OCI-LY3 (cell line): ENCODE results near the gene SHROOM2.
"Not testable (repeated sequence)": the region's sequence is repeated elsewhere in the genome, so short reads cannot be mapped to it uniquely, and the experiment has no call there.

Experiments
- H2AFZ ChIP-seq: fragments of 200-600, 300-600 bp; shearing (Covaris generic); 2 replicates; pipeline ENCODE4 v1.6.0; 2014; ENCODE audit warnings: antibody characterized with exemption, low read depth, low read length
- H3K27ac ChIP-seq: fragments of 200-600, 300-600 bp; sonication (generic); 2 replicates; pipeline ENCODE4 v1.5.1; 2014; ENCODE audit warnings: mild to moderate bottlenecking, low read length, moderate library complexity, mixed read lengths
- H3K27me3 ChIP-seq: fragments of 200-600, 300-600 bp; sonication (generic); 2 replicates; pipeline ENCODE4 v1.6.1; 2014; ENCODE audit warnings: low read depth, low read length, mixed read lengths
- H3K36me3 ChIP-seq: fragments of 200-600, 300-600 bp; sonication (generic); replicated peaks from 2 replicates; pipeline ENCODE3; 2014; ENCODE audit warnings: low read depth, low read length, mixed read lengths
- H3K4me1 ChIP-seq: fragments of 300-600, 200-600 bp; sonication (generic); 2 replicates; pipeline ENCODE4 v1.6.1; 2014; ENCODE audit warnings: low read length, mixed read lengths
- H3K4me2 ChIP-seq: fragments of 200-600, 300-600 bp; sonication (generic); 2 replicates; pipeline ENCODE4 v1.6.1; 2014; ENCODE audit warnings: low read length, mixed read lengths
- H3K4me3 ChIP-seq: fragments of 300-600, 200-600 bp; sonication (generic); 2 replicates; pipeline ENCODE4 v1.5.1; 2014; ENCODE audit warnings: antibody characterized with exemption, mild to moderate bottlenecking, low read length, moderate library complexity
- H3K79me2 ChIP-seq: fragments of 300-600, 200-600 bp; shearing (Covaris generic); 2 replicates; pipeline ENCODE4 v1.6.1; 2014; ENCODE audit warnings: mild to moderate bottlenecking, low read length, mixed read lengths
- H3K9ac ChIP-seq: fragments of 300-600, 200-600 bp; shearing (Covaris generic); 2 replicates; pipeline ENCODE4 v1.6.0; 2014; ENCODE audit warnings: mild to moderate bottlenecking, low read length, moderate library complexity
- H3K9me3 ChIP-seq: fragments of 200-600, 300-600 bp; shearing (Covaris generic); 2 replicates; pipeline ENCODE4 v1.6.1; 2014; ENCODE audit warnings: low read length, mixed read lengths; ENCODE audit not compliant: insufficient read depth
- H4K20me1 ChIP-seq: fragments of 200-600, 300-600 bp; sonication (generic); 2 replicates; pipeline ENCODE4 v1.6.1; 2016; ENCODE audit warnings: low read length, mixed read lengths; ENCODE audit not compliant: insufficient read depth
- EZH2phosphoT487 ChIP-seq: fragments of 200-600 bp; shearing (Covaris generic); IDR thresholded peaks from 2 replicates; pipeline ENCODE4 v1.6.1; 2018; ENCODE audit warnings: antibody characterized with exemption, mixed run types, low read depth
- TF ChIP-seq, protein P1 (sequence below): fragments of 200-600, 300-600 bp; sonication (generic); IDR thresholded peaks from 2 replicates; pipeline ENCODE4 v1.5.1; 2014; ENCODE audit warnings: antibody characterized with exemption, low read length, low read depth

The SHROOM2 gene

DNA sequence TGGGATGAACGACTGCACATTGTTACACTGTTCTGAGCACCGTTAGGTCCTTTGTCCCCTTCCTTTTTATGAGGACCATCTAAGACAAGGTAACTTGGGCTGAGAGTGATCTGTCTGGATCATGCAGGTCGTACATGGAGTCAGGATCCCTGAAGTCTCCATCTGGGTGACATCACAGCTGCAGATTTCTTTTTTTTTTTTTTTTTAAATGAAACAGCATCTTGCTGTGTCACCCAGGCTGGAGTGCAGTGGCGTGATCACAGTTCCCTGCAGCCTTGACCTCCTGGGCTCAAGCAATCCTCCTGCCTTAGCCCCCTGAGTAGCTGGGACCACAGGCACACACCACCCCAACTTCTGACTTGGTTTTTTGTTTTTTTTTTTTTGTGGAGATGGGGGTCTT is 16.5 kb downstream of the SHROOM2 start:
- no peaks in the 10 kb centered on the region for H3K27me3 ChIP-seq
- H3K4me2 ChIP-seq: no peak overlapping the region
- no peaks in the 10 kb centered on the region for H4K20me1 ChIP-seq
- no peaks in the 10 kb centered on the region for H3K79me2 ChIP-seq
- TF ChIP-seq, protein P1, sequence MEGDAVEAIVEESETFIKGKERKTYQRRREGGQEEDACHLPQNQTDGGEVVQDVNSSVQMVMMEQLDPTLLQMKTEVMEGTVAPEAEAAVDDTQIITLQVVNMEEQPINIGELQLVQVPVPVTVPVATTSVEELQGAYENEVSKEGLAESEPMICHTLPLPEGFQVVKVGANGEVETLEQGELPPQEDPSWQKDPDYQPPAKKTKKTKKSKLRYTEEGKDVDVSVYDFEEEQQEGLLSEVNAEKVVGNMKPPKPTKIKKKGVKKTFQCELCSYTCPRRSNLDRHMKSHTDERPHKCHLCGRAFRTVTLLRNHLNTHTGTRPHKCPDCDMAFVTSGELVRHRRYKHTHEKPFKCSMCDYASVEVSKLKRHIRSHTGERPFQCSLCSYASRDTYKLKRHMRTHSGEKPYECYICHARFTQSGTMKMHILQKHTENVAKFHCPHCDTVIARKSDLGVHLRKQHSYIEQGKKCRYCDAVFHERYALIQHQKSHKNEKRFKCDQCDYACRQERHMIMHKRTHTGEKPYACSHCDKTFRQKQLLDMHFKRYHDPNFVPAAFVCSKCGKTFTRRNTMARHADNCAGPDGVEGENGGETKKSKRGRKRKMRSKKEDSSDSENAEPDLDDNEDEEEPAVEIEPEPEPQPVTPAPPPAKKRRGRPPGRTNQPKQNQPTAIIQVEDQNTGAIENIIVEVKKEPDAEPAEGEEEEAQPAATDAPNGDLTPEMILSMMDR: no peak
- TF ChIP-seq EZH2phosphoT487: no peak
- H3K9me3 ChIP-seq: no peaks in the 10 kb centered on the region
- H3K27ac ChIP-seq: no peak overlapping the region
- 0 out of 2 replicates have a peak, but pooled peaks cover 2% of the 10 kb centered on the region for H3K4me1 ChIP-seq
- H3K36me3 ChIP-seq: no peaks in the 10 kb centered on the region
- H3K9ac ChIP-seq: no peak overlapping the region
- no peak overlapping the region for H2AFZ ChIP-seq
- no peak overlapping the region for H3K4me3 ChIP-seq

GRCh38 chrX:9804444-9804843 is 18.2 kb downstream of the SHROOM2 start:
- Histone ChIP-seq H3K9ac (no peak overlapping the region), H4K20me1 (no peaks in the 10 kb centered on the region), H3K27ac (no peak overlapping the region), H3K9me3 (no peaks in the 10 kb centered on the region), H3K27me3 (no peaks in the 10 kb centered on the region), H3K36me3 (no peaks in the 10 kb centered on the region), H3K79me2 (no peaks in the 10 kb centered on the region), H3K4me1 (0 out of 2 replicates have a peak, but pooled peaks cover 5% of the 10 kb centered on the region), H2AFZ (no peak overlapping the region), H3K4me3 (no peak overlapping the region), H3K4me2 (no peak overlapping the region)
- TF ChIP-seq EZH2phosphoT487: no peak
- TF ChIP-seq, protein P1: no peak

- TF ChIP-seq, protein P1: no peak
- Histone ChIP-seq H3K27ac (no peak overlapping the region), H3K9ac (no peak overlapping the region), H2AFZ (no peak overlapping the region), H3K4me1 (0 out of 2 replicates have a peak, but pooled peaks cover 5% of the 10 kb centered on the region), H4K20me1 (no peaks in the 10 kb centered on the region), H3K9me3 (no peaks in the 10 kb centered on the region), H3K4me2 (no peak overlapping the region), H3K4me3 (no peak overlapping the region), H3K36me3 (no peaks in the 10 kb centered on the region), H3K79me2 (no peaks in the 10 kb centered on the region), H3K27me3 (no peaks in the 10 kb centered on the region)
Measured at GRCh38 chrX:9805956-9806355, 19.7 kb downstream of the SHROOM2 start.

DNA sequence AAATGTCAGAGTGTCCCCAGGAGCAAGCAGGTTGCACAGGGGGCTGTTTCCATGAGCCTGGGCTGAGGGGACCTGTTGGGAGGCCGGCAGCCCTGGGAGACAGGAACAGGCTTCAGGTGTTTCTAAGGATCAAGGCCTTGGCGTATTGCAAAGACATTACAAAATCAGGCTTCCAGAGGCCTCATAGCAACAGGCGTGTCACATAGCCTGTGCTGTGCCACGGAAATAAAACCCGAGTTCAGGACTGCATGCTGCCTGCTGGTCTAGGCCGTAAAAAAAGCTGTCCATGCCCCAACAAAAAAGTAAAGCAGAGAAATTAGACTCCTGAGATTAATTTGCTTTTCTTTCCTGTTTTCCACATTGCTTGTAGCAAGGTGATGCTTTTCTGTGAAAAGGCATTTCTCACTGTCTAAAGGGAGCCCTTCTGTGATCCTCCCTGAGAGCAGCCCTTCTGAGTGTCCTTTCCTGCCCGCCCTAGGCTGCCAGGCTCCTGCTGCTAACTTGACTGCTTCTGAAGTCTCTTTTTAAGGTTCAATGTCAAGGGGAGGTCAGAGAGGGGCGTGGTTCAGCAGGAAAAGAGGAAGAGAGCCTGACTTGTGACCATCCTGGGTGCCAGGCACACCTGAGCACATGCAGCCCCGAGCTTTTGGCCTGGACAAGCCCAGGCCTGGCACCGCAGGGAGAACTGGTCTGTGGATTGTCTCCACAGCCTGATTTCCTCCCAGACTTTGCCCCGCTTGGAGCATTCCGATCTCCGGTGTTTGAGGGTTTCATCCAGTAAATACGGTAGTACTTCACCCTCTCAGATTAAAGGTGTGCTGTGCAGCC is 21.3 kb downstream of the SHROOM2 start:
- Histone ChIP-seq H3K4me3 (no peak overlapping the region), H3K4me2 (no peak overlapping the region), H3K36me3 (no peaks in the 10 kb centered on the region)

GRCh38 chrX:9809876-9810275 is 23.6 kb downstream of the SHROOM2 start:
- H3K9me3 ChIP-seq, H4K20me1 ChIP-seq, H3K27ac ChIP-seq, H3K36me3 ChIP-seq, H3K4me1 ChIP-seq, H2AFZ ChIP-seq, H3K9ac ChIP-seq, H3K27me3 ChIP-seq, H3K4me2 ChIP-seq, H3K4me3 ChIP-seq, H3K79me2 ChIP-seq: not testable (repeated sequence)

More for the DNA sequence above, 21.3 kb downstream of the SHROOM2 start:
- H3K79me2 ChIP-seq: no peaks in the 10 kb centered on the region
- H3K9me3 ChIP-seq: no peaks in the 10 kb centered on the region
- no peak overlapping the region for H3K27ac ChIP-seq
- H2AFZ ChIP-seq: no peak overlapping the region
- no peaks in the 10 kb centered on the region for H4K20me1 ChIP-seq
- no peak overlapping the region for H3K9ac ChIP-seq
- TF ChIP-seq EZH2phosphoT487: no peak
- TF ChIP-seq, protein P1: no peak
- no peaks in the 10 kb centered on the region for H3K27me3 ChIP-seq
- H3K4me1 ChIP-seq: 0 out of 2 replicates have a peak, but pooled peaks cover 5% of the 10 kb centered on the region

- H3K4me1 ChIP-seq, H4K20me1 ChIP-seq, H3K9me3 ChIP-seq, H3K9ac ChIP-seq, H3K27me3 ChIP-seq, H2AFZ ChIP-seq, H3K27ac ChIP-seq, H3K36me3 ChIP-seq, H3K4me2 ChIP-seq, H3K4me3 ChIP-seq, H3K79me2 ChIP-seq: not testable (repeated sequence)
Measured at GRCh38 chrX:9811086-9811485, 24.9 kb downstream of the SHROOM2 start.
